GM18951 (cell line): Measurements from ENCODE around the gene PRUNE2.

Source experiments
- POLR2A ChIP-seq: IDR thresholded peaks from 4 replicates; pipeline ENCODE4 v1.6.1; 2011; ENCODE audit warnings: mild to moderate bottlenecking; ENCODE audit not compliant: insufficient read length, insufficient read depth; ENCODE audit errors: extremely low read depth
- in situ Hi-C: fragments of 300-500 bp; cut with MboI; formaldehyde crosslinking; loops from one replicate; pipeline ENCODE4 v1.12.0; 2022; ENCODE audit warnings: low sequenced_read_pairs, mixed read lengths, inconsistent platforms; ENCODE audit not compliant: unreplicated experiment

PRUNE2 gene

GRCh38 chr9:76572151-76572550, 333.8 kb downstream of the PRUNE2 start:
- no peak for TF ChIP-seq POLR2A

GRCh38 chr9:76571743-76572146, 334.2 kb downstream of the PRUNE2 start:
- in situ Hi-C loops, result no loop called here
- TF ChIP-seq POLR2A, result no peak

More at GRCh38 chr9:76572151-76572550, 333.8 kb downstream of the PRUNE2 start:
- in situ Hi-C loops, result no loop called here

DNA sequence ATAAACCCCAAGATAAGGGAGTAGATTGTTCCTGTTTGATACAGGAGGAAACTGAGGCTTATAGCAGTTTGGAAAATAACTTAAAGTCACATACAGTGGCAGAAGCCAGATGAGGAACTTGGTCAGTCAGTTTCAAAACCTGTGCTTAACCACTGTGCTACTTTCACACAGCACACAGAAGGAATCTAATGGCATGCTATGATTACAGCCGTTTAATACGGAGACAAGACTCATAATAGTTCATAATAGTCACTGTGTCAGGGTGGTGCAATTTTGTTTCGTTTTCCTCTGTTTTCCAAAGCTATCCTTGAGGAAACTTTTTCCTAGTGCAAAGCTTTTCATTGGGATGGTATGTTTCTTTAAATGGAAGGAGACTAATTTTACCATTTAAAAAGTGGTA, 334.6 kb downstream of the PRUNE2 start:
- TF ChIP-seq POLR2A, result no peak
- in situ Hi-C loops, result no loop called here

GRCh38 chr9:76570826-76571225, 335.1 kb downstream of the PRUNE2 start:
- no peak for TF ChIP-seq POLR2A
- in situ Hi-C loops, result no loop called here

- in situ Hi-C loops, result no loop called here
- no peak for TF ChIP-seq POLR2A
Observed at GRCh38 chr9:76567086-76567485, 338.8 kb downstream of the PRUNE2 start.

DNA sequence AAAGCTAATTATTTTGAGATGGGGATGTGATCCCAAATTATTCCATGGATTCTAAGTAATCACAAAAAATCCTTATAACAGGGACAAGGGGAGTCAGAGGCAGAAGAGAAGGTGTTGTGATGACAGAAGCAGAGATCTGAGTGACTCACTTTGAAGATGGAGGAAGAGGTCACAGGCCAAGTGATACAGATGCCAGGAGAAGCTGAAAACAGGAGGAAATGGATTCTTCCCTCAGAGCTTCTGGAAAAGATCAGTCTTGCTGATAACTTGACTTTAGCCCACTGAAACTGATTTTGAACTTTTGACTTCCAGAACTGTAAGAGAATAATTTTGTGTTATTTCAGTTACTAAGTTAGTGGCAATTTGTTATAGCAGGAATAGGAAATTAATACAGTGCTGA, 341.6 kb downstream of the PRUNE2 start:
- in situ Hi-C loops, result no loop called here
- TF ChIP-seq POLR2A, result no peak

- TF ChIP-seq POLR2A, result no peak
- in situ Hi-C loops, result no loop called here
Observed at GRCh38 chr9:76562511-76562911, 343.4 kb downstream of the PRUNE2 start.

GRCh38 chr9:76561900-76562299, 344.0 kb downstream of the PRUNE2 start:
- TF ChIP-seq POLR2A, result no peak
- in situ Hi-C loops, result no loop called here
